ENCODE measurements around the gene SMTNL2.

DNA sequence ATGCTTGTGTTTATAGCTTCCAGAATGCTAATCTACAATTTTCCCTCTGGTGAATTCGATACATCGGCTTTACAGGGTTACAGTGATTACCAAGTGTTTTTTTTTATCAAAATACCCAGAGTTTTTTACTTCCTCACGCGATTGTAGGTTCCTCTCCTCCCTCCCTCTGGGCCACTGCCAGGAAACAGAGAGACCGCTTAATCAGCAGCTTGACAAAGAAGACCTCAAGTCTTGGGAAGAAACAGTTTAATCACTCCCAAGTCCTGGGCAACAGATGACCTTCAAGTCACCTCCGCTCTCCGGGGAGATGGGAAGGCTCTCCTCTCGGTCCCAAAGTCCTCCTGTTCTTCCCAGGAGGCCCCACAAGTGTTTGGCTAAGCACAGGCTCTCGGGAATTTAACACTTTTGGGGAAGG, 23.5 kb downstream of the SMTNL2 start:
- TF ChIP-seq POLR2A (IDR thresholded peaks at IDR 0.05; ENCODE audit: extremely low read depth, insufficient read length), result no peak
- TF ChIP-seq, protein P1, sequence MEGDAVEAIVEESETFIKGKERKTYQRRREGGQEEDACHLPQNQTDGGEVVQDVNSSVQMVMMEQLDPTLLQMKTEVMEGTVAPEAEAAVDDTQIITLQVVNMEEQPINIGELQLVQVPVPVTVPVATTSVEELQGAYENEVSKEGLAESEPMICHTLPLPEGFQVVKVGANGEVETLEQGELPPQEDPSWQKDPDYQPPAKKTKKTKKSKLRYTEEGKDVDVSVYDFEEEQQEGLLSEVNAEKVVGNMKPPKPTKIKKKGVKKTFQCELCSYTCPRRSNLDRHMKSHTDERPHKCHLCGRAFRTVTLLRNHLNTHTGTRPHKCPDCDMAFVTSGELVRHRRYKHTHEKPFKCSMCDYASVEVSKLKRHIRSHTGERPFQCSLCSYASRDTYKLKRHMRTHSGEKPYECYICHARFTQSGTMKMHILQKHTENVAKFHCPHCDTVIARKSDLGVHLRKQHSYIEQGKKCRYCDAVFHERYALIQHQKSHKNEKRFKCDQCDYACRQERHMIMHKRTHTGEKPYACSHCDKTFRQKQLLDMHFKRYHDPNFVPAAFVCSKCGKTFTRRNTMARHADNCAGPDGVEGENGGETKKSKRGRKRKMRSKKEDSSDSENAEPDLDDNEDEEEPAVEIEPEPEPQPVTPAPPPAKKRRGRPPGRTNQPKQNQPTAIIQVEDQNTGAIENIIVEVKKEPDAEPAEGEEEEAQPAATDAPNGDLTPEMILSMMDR (IDR thresholded peaks at IDR 0.05; ENCODE audit: low read depth, low read length), result no peak
- no peak for TF ChIP-seq MYC (IDR thresholded peaks at IDR 0.05; ENCODE audit: low read depth, low read length)

All from NB4 (cell line).